K562 (cell line): Measurements from ENCODE around the gene SLC7A5. TPM values are rescaled to one million over a fixed set of nuclear protein-coding genes. Genes with fewer than 3 reads are reported as not detected.
"Not testable (repeated sequence)": the region's sequence is repeated elsewhere in the genome, so short reads cannot be mapped to it uniquely, and the experiment has no call there.

ENCODE experiments used
- ATAC-seq: fragments of 200-7000 bp; cut with Tn5 transposase; 3 replicates; pipeline ENCODE4 v1.9.1; 2020; ENCODE audit warnings: moderate library complexity
- BruUV-seq: library from RNA; stranded (reverse); fragments of 400-500 nt; replicated peaks from 2 replicates; lab custom pipeline; 2021; lab: Mats Ljungman, UMichigan
- CTCF ChIA-PET: fragments of 300-600 bp; formaldehyde crosslinking; extraction: SDS; loops from one replicate; lab custom pipeline; 2021; ENCODE audit warnings: low intra/inter-chr PET ratio; lab: Yijun Ruan, JAX
- POLR2A ChIA-PET: fragments of 300-600, 350-650 bp; sonication (Branson Sonifier 250); formaldehyde crosslinking; extraction: SDS; loops from one replicate; lab custom pipeline; 2021; ENCODE audit warnings: antibody characterized with exemption, inconsistent platforms; lab: Yijun Ruan, JAX
- DNase-seq, 4 experiments: peaks; one replicate each; pipeline versions ENCODE4 v3.0.0 to v3.0.0-alpha.2; 2011 to 2018; ENCODE audit warnings: low spot score in 3 of 4, mixed read lengths in 3 of 4; ENCODE audit errors: extremely low read depth in 1 of 4
- FAIRE-seq: peaks from 2 replicates; lab custom pipeline; 2011; peaks lifted over from hg19 to GRCh38; lab: Jason Lieb, UNC
- H2AFZ ChIP-seq: 2 replicates; pipeline ENCODE4 v1.6.0; 2011; ENCODE audit warnings: low read depth, low read length, control low read depth, inconsistent platforms
- H3K27ac ChIP-seq: fragments of 200-600 bp; 3 replicates; pipeline ENCODE4 v1.8.0; 2011; ENCODE audit warnings: low read depth, mild to moderate bottlenecking, control low read depth, inconsistent platforms, low read length, moderate library complexity, mixed read lengths; ENCODE audit errors: extremely low read depth
- H3K27me3 ChIP-seq, 2 experiments: fragments of 300-600 bp in 1 of 2; 2 replicates in 1 of 2; 3 replicates in 1 of 2; pipeline versions ENCODE4 v1.6.0 to v1.8.0; 2011; ENCODE audit warnings: inconsistent platforms in 2 of 2, low read length in 2 of 2, mild to moderate bottlenecking in 1 of 2, mixed read lengths in 1 of 2, moderate library complexity in 1 of 2; ENCODE audit not compliant: control insufficient read depth in 2 of 2, insufficient read depth in 2 of 2
- H3K36me3 ChIP-seq: fragments of 300-600 bp; 3 replicates; pipeline ENCODE4 v1.8.0; 2011; ENCODE audit warnings: mild to moderate bottlenecking, low read length, inconsistent platforms; ENCODE audit not compliant: control insufficient read depth, insufficient read depth
- H3K4me1 ChIP-seq, 2 experiments: fragments of 200-600 bp in 1 of 2; replicated peaks in 1 of 2; 2 replicates in 1 of 2; 3 replicates in 1 of 2; pipeline versions ENCODE4 v1.5.1 to v1.8.0; 2011; ENCODE audit warnings: inconsistent platforms in 2 of 2, low read length in 2 of 2, mild to moderate bottlenecking in 1 of 2, mixed read lengths in 1 of 2, moderate library complexity in 1 of 2; ENCODE audit not compliant: control insufficient read depth in 2 of 2, insufficient read depth in 2 of 2
- H3K4me2 ChIP-seq: 2 replicates; pipeline ENCODE4 v1.6.1; 2011; ENCODE audit warnings: low read length, control low read depth, inconsistent platforms, mixed read lengths; ENCODE audit not compliant: insufficient read depth
- H3K4me3 ChIP-seq: fragments of 200-600 bp; sonication (generic), shearing (Covaris generic); 2 replicates; pipeline ENCODE4 v1.5.1; 2016; ENCODE audit warnings: control low read depth, inconsistent platforms
- H3K79me2 ChIP-seq: fragments of 200-600 bp; 3 replicates; pipeline ENCODE4 v1.8.0; 2011; ENCODE audit warnings: low read length, inconsistent platforms; ENCODE audit not compliant: control insufficient read depth, insufficient read depth
- H3K9ac ChIP-seq, 2 experiments: 2 replicates each; pipeline versions ENCODE4 v1.6.0 to v1.6.1; 2011; ENCODE audit warnings: low read depth in 2 of 2, low read length in 2 of 2, control low read depth in 1 of 2, inconsistent platforms in 1 of 2, mild to moderate bottlenecking in 1 of 2, mixed read lengths in 1 of 2; ENCODE audit not compliant: insufficient read depth in 1 of 2
- H3K9me1 ChIP-seq: one replicate; pipeline ENCODE4 v1.6.0; 2011; ENCODE audit warnings: inconsistent platforms, mild to moderate bottlenecking, low read length, moderate library complexity; ENCODE audit not compliant: control insufficient read depth, insufficient read depth
- H3K9me3 ChIP-seq: replicated peaks from 2 replicates; pipeline ENCODE4 v1.5.1; 2011; ENCODE audit warnings: low read depth, low read length, inconsistent platforms; ENCODE audit not compliant: control insufficient read depth, insufficient read depth
- H4K20me1 ChIP-seq: replicated peaks from 2 replicates; pipeline ENCODE4 v1.6.1; 2011; ENCODE audit warnings: low read length, inconsistent platforms, mixed read lengths; ENCODE audit not compliant: control insufficient read depth, insufficient read depth
- RBFOX2 ChIP-seq: fragments of 200-400 bp; formaldehyde crosslinking; IDR thresholded peaks from 2 replicates; pipeline ENCODE4 v1.6.1; 2017; ENCODE audit warnings: low read depth, mild to moderate bottlenecking, low read length, moderate library complexity
- TFAP4 ChIP-seq: sonication (generic); formaldehyde crosslinking; IDR thresholded peaks from 2 replicates; pipeline ENCODE4 v1.8.0; 2022; ENCODE audit warnings: missing genetic modification reagents, mild to moderate bottlenecking, moderate library complexity, borderline replicate concordance
- WGBS: fragments of 100-300 bp; shearing (Covaris generic); methylation state at CpG from one replicate; pipeline ENCODE4 v1.1.6; 2016; ENCODE audit warnings: low coverage, mixed read lengths; ENCODE audit not compliant: insufficient coverage; ENCODE audit errors: missing lambda C conversion rate; 5-methylcytosine and 5-hydroxymethylcytosine counted together
- in situ Hi-C: fragments of 300-500 bp; cut with MboI; formaldehyde crosslinking; loops from 4 replicates; pipeline ENCODE4 v1.15.0; 2018; ENCODE audit warnings: inconsistent platforms, mixed read lengths
- intact Hi-C: fragments of 100-400 bp; cut with micrococcal nuclease; formaldehyde crosslinking; loops from 2 replicates; pipeline ENCODE4 v1.14.2; 2022
- polyA plus RNA-seq, 8 experiments: library from polyadenylated mRNA; depleted of rRNA in 4 of 8; stranded (reverse) in 5 of 8; unstranded in 3 of 8; fragments of >200 nt; fragmentation: Nextera tagmentation in 2 of 8; fragmentation: Illumina TruSeq in 1 of 8; extraction: Ambion mirVana in 2 of 8; extraction: Trizol in 1 of 8; gene quantifications; 2 replicates each; pipeline versions ENCODE4 v1.2.1 to v1.2.3, GENCODE V29; 2011 to 2014; ENCODE audit warnings: inconsistent platforms in 1 of 8, missing spikeins in 1 of 8
- total RNA-seq, 7 experiments: library from RNA; depleted of rRNA in 6 of 7; stranded (reverse); fragments of >200 nt in 6 of 7; fragmentation: Illumina TruSeq in 2 of 7; extraction: Trizol in 2 of 7; gene quantifications; 2 replicates each; pipeline versions ENCODE4 v1.2.1 to v1.2.3, GENCODE V29; 2011 to 2021; ENCODE audit warnings: low replicate concordance in 1 of 7

Gene SLC7A5
- total and polyA plus RNA-seq, 9 of the 15 experiments (the other 6 are each of a cell fraction or from before 2014, with no cell fraction given), result 1.9 to 220 (median 18.6) TPM

- H3K27ac ChIP-seq, CTCF ChIA-PET, in situ Hi-C loops, H2AFZ ChIP-seq, H3K27me3 ChIP-seq, H3K9me3 ChIP-seq, BruUV-seq, intact Hi-C loops, FAIRE-seq, ATAC-seq, DNase-seq, H3K9me1 ChIP-seq: not testable (repeated sequence)
- WGBS, result 45% methylated on average over 16 of the region's 16 CpGs
- H3K4me3 ChIP-seq, result peak overlapping the region; percentile 74
- TF ChIP-seq RBFOX2 (peak; percentile 9), TFAP4 (0 out of 2 replicates have a peak, but pooled peaks have one; percentile 20)
- peaks cover 49% of the 10 kb centered on the region for H4K20me1 ChIP-seq
- peaks cover 78% of the 10 kb centered on the region for H3K79me2 ChIP-seq
- peak overlapping the region in 1 of 2 experiments; percentile 69; a peak in 2 of 4 replicates for H3K9ac ChIP-seq
- H3K4me2 ChIP-seq, result peak overlapping the region; percentile 67
- POLR2A ChIA-PET, result interaction anchor here (0.7 to 6.8 kb wide), 3 partner anchors 11 to 40 kb away, joined by 3 to 70 read pairs (median 4); no protein-coding TSS in a partner anchor
- H3K4me1 ChIP-seq, result peaks cover 36 to 52% of the 10 kb centered on the region in 2 experiments
- H3K36me3 ChIP-seq, result peaks cover 44% of the 10 kb centered on the region; the same call in 2 of the 3 replicates
Observed at GRCh38 chr16:87865902-87866555, 3.3 kb downstream of the SLC7A5 start.
